ENCODE results near the gene RBSN. TPM values are rescaled to one million over a fixed set of nuclear protein-coding genes. Genes with fewer than 3 reads are reported as not detected.
"Not testable (repeated sequence)": the region's sequence is repeated elsewhere in the genome, so short reads cannot be mapped to it uniquely, and the experiment has no call there.

Gene RBSN
- 22.1 TPM for total RNA-seq (ENCODE audit: insufficient read depth, low replicate concordance)

GRCh38 chr3:15098503-15099363 is at the start of gene RBSN:
Gene RBSN, minus strand, starts transcription at chr3:15099148. Its CDS starts 3,028 bp downstream, at chr3:15096120.
- peak; percentile 98 for DNase-seq (ENCODE audit: low spot score)

GRCh38 chr3:15148614-15149013 is 49.7 kb upstream of the RBSN start:
- no peak for DNase-seq (ENCODE audit: low spot score)

DNA sequence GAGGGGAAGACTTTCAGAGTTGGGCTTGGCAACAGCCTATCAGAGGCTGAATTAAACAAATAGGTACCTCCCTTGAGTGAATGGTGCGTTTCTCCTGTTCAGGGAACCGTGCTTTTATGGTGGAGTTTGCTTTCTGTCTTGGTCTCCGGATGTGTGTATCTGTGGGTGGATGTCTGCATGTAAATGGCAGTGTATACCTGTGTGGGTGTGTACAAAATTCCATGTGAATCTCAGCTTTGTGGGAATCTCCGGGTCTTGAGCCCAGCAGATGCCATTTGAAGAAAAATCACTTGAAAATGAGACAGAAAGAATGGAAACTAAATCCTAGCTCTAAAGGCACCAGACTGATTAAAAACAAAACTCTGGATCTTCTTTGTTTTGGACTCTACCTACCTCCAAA is 37.9 kb upstream of the RBSN start:
- DNase-seq (ENCODE audit: low spot score), result not testable (repeated sequence)

- not testable (repeated sequence) for DNase-seq (ENCODE audit: low spot score)
Measured at GRCh38 chr3:15134968-15135367, 36.0 kb upstream of the RBSN start.

- DNase-seq (ENCODE audit: low spot score), result not testable (repeated sequence)
Measured at GRCh38 chr3:15128403-15128802, 29.5 kb upstream of the RBSN start.

GRCh38 chr3:15126975-15127374 is 28.0 kb upstream of the RBSN start:
- DNase-seq (ENCODE audit: low spot score), result not testable (repeated sequence)

- DNase-seq (ENCODE audit: low spot score), result no peak
Measured at GRCh38 chr3:15122398-15122797, 23.4 kb upstream of the RBSN start.

DNA sequence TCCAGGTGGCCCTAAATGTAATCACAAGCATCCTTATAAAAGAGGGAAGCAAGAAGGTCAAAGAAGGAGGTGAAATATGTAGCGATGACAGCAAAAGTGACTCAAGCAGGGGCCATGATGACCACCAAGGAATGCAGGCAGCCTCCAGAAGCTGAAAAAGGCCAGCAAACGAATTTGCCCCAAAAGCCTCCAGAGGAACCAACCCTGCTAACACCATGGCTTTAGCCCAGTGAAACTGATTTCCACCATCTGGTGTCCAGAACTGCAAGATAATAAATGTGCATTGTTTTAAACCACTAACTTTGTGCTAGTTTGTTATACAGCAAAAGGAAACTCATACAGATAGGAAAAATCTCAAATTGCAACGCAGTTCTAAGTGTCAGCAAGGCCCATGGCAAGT is 23.0 kb upstream of the RBSN start:
- no peak for DNase-seq (ENCODE audit: low spot score)

GRCh38 chr3:15120986-15121385 is 22.0 kb upstream of the RBSN start:
- no peak for DNase-seq (ENCODE audit: low spot score)

DNA sequence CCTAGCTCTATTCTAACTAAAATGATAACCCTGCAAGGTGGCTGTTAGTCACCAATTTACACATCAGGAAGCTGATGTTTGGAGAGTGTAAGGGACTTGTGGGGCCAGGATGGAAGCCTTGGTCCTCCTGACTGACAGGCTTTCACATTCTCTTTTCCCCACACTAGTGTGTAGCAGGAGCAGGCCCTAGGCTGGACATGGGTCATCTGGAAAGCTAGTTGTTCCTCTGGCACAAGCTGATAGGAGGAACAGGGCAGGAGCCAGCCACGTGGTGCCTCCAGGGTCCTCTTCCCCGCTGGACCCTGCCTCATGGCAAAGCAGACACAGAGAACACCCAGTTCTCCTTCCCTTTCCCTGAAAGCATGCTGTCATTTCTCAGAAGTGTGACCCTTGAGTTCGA is 18.1 kb upstream of the RBSN start:
- DNase-seq (ENCODE audit: low spot score), result no peak

DNA sequence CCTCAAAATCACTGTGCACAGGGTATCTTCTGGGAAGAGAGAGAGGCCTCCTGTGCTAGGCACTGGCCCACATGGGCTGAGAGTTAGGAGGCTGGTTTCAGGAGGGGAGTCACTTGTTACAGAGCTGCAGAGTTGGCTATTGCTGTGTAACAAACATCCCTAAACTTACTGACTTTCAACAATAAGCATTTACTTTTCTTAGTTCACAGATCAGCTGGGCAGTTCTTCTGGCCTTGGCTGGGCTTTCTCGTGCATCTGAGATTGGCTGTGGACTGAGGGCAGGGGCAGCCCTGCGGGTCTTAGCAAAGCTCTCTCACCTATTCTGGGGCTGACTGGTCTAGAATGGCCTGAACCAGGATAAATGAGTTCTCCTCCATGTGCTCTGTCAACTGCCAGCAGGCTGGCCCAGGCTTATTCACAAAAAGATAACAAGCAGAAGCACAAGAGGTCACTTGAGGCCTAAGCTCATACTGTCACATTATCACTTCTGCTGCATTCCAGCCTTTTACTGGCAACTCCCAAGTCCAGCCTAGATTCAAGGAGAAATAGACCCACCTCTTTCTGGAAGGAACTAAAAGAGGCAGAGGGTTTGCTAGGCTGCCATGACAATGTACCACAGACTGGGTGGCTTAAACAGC is 17.2 kb upstream of the RBSN start:
- DNase-seq (ENCODE audit: low spot score), result no peak

- no peak for DNase-seq (ENCODE audit: low spot score)
Measured at GRCh38 chr3:15114466-15115358, 15.8 kb upstream of the RBSN start.

DNA sequence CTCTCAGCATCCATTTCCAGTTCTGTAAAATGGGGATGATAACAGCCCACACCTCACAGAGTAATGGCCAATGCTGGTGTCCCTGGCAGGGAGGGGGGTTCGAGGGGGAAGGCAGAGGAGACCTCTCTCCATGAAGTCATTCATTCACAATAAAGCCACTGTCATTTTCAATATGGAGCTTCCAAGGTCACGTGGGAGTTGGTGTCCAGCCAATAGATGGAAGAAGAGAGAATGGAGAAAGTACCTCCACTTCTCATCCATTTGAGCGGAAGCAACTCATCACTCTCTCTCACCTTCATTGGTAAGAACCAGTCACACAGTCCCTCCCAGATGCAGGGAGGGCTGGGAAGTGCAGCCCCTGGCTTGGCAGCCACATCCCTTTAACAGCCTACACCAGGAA is 14.9 kb upstream of the RBSN start:
- DNase-seq (ENCODE audit: low spot score), result no peak

DNA sequence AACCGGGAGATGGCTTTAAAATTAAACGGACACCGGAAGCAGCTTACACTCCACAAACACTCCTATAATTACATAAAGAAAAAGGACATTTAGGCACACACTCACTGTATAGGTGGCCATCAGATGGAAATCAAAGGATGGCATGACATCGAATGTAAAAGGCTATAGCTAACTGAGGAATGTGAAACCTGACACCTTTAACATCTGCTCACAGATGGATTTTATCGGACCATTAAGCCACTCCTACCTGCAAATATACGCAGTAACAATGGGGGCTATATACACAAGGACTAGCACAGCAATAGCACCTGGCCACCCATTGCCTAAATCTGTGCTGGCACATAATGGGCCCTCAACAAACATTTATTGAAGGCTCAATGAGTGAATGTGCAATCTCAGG is 14.5 kb upstream of the RBSN start:
- DNase-seq (ENCODE audit: low spot score), result no peak

GRCh38 chr3:15112011-15112410 is 13.1 kb upstream of the RBSN start:
- no peak for DNase-seq (ENCODE audit: low spot score)

- no peak for DNase-seq (ENCODE audit: low spot score)
Measured at GRCh38 chr3:15110206-15110605, 11.3 kb upstream of the RBSN start.

GRCh38 chr3:15108869-15109268 is 9.9 kb upstream of the RBSN start:
- no peak for DNase-seq (ENCODE audit: low spot score)

DNA sequence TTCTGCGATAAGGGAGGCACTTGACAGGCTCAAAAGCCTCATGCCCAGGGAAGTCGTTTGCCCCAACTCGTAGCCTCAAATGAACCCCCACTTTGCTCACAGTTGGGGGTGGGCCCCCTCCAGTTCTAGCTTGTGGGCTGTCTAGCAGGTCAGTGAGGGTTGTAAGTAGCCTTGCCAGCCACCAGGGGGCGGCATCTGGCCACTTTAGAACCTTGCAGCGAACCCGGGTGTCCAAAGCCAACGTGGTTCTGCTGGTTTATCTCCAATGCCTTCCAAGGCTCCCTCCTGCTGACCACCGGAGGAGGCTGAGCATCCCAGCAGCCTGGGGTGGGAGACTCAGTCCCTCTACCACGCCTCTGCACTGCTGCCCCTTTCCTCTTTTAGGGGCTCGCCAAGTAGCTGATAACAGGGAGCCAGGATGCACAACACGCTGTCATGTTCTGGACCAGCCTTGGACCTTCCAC is 9.2 kb upstream of the RBSN start:
- DNase-seq (ENCODE audit: low spot score), result peak; percentile 64

DNA sequence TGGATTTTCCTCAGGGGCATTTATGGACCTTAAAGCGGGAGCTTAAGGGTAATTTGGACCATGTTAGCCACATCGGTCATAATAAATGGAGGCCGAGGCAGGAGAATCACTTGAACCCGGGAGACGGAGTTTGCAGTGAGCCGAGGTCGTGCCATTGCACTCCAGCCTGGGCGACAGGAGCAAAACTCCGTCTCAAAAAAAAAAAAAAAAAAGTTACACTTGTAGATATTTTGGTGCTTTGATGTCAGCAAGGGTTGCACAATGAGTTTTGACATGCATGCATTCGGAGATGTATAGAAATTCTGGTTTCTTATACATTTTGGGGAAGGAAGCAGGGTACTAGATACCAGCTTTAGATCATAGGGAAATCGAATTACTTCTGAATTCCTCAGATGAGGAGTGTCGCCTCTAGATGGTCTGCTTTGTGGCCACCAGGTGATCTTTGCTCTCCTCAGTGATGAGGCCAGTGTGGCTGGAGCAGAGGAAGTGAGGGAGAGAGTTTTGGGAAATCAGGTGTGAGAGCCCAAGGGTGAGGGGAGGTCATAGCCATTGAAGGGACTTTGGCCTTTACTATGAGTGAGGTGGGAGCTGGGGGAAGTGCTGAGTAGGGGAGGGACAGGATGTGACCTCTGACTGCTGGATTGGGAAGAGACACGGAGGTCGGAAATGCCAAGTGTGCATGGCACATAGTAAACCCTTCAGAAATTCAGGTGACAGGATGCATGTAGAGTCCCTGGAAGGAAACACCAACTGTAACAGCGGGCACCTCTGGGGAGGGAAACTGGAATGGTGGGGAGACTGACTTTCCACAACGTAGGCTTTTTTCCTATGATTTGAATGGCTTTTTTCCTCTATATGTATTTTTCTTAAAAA is 8.4 kb upstream of the RBSN start:
- no peak for DNase-seq (ENCODE audit: low spot score)

- no peak for DNase-seq (ENCODE audit: low spot score)
Measured at GRCh38 chr3:15102836-15103235, 3.9 kb upstream of the RBSN start.

DNA sequence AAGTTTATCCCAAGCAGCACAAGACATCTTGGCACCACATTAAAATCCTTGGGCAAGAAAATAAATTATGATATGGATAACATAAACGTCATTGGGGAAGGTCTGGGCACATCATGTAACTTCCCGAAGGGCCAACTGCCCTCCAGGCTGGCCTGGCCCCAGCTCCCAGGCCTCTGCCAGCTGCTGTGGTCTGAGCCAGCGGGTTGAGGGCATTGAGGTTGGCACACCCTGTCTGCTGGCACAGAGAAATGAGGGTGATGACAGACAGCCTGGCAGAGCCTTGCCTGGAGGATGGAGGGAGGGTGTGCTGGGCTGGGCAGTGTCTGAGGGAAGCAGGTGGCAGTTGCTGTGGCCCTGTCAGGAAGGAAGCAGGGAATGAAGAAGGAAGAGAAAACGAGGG is 3.3 kb upstream of the RBSN start:
- no peak for DNase-seq (ENCODE audit: low spot score)

Data from umbilical cord (tissue), 2 donors.